Midbrain (tissue), 1 donor: ENCODE data around the gene RPS6KA4.
A peak's percentile ranks its signal among the peaks of the same experiment; 100 is the strongest.

ENCODE experiments used
- DNase-seq: peaks from one replicate; lab custom pipeline; 2025; lab: John Stamatoyannopoulos, UW

The RPS6KA4 gene

GRCh38 chr11:64367931-64368672 lies 9.1 kb downstream of the RPS6KA4 start:
- no peak for DNase-seq

DNA sequence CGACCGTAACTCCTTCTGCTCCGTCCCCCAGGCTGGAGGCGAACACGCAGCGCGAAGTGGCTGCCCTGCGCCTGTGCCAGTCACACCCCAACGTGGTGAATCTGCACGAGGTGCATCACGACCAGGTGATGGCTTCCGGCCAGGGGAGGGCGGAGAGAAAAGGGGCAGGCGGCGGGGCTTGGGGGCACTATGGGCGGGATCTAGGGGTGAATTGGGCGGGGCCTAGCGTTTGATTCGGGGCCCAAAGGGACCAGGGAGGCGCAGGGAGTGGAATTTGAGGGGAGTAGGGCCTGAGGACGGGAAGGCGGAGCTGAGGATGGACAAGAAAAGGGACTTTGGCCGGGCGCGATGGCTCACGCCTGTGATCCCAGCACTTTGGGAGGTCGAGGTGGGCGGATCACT lies 9.7 kb downstream of the RPS6KA4 start:
- DNase-seq: no peak

- DNase-seq: no peak
Measured at GRCh38 chr11:64369440-64370421, 10.8 kb downstream of the RPS6KA4 start.

DNA sequence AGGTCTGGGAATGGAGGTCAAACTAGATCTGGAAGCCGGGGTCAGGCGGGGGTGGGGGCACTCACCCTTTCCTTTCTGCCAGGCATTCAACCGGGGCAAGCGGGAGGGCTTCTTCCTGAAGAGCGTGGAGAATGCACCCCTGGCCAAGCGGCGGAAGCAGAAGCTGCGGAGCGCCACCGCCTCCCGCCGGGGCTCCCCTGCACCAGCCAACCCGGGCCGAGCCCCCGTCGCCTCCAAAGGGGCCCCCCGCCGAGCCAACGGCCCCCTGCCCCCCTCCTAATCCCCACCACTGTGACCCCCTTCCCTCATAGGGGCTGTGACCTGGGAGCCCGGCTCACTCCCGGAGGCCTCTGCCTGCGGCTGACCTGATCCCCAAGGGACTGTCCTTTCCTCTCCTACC lies 12.2 kb downstream of the RPS6KA4 start:
- DNase-seq: no peak

DNA sequence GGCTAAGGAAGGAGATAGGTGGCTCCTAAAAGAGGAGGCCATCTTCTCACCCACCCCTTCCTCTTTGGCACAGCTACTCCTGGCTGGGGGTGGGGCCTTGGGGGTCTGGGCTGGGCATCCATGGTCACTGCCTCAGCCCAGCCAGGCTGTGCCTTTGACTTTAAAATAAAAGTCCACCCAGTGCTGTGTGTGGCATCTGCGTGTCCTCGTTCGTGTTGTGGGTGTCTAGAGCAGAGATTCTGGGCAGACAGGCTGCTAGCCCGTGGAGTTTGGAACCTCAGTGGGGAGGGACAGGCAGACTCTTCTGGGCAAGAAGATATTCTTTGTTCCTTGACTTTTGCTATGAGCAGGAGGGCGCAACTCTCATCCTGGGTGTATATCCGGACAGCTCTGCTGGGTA lies 13.1 kb downstream of the RPS6KA4 start:
- no peak for DNase-seq

DNA sequence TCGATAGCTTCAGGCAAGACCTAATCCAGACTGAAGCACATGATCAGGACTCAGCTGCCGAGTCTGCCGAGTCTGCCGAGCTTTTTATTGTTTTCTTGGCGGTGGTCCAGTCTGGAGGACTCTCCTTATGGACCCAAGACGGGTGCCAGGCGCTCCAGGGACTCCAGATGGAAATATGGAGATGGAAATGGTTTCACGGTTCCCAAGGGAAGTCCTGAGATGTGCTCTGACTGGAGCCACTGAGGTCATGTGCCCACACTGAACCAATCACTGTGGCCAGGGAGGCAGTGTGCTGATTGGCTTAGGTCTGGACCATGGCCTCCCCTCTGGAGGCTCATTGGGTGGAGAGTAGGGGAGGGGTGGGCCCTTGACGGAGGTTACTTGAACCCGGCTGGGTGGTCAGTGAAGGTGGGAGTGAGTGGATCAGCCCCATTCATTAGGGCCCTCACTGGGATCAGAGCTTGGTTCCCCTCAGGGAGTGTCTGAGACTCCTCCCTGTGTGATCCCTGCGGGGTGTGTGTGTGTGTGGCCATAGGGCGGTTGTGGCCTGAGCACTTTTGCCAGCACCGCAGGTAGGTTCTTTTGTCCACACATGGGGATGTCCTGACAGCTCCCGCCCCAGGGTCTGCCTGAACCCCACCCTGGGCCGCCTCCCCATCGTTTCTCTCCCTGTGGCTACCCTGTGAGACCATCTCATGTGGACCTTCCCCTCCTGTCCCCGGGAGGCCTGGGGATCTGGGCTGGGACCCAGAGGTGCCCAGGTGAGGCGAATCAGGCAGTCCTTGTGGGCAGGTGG lies 14.0 kb downstream of the RPS6KA4 start:
- DNase-seq: peak; percentile 61

GRCh38 chr11:64373598-64373974 lies 14.6 kb downstream of the RPS6KA4 start:
- DNase-seq: no peak

DNA sequence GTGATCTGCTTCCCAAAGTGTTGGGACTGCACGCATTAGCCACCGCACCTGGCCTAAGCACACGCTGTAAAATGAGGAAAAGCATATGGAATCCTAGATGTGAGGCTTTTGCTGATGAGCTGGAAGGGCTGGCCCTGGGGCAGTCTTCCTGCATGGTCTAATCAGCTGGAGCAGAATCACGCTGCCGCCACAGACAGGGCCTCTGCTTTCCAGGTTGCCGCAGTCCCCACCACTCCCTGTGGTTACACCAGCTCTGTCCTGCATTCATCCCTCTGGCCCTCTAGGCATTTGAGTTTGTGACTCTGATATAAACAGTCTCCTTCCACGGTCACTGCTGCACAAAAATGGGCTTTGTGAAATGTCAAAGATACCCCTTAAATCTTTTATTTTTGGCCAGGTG lies 17.1 kb downstream of the RPS6KA4 start:
- no peak for DNase-seq

- no peak for DNase-seq
Measured at GRCh38 chr11:64378335-64378880, 19.4 kb downstream of the RPS6KA4 start.

DNA sequence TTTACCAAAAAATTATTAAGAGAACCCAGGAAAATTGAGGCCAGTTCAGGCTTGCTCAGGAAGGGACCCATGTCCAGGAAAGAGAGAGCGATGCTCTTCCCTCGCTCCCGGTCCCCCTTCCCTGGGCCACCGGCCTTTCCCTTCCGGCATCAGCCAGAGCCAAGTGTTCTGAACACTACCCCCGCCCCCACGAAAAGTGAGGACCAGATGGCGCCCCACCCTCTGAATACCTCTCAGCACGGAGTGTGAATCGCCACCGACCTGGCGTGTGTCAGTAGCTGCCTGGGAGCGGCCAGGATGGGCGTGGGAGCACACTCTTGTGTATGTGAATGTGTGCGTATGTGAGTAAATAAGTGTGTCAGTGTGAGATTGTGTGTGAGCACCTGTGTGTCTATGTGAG lies 20.2 kb downstream of the RPS6KA4 start:
- DNase-seq: no peak

DNA sequence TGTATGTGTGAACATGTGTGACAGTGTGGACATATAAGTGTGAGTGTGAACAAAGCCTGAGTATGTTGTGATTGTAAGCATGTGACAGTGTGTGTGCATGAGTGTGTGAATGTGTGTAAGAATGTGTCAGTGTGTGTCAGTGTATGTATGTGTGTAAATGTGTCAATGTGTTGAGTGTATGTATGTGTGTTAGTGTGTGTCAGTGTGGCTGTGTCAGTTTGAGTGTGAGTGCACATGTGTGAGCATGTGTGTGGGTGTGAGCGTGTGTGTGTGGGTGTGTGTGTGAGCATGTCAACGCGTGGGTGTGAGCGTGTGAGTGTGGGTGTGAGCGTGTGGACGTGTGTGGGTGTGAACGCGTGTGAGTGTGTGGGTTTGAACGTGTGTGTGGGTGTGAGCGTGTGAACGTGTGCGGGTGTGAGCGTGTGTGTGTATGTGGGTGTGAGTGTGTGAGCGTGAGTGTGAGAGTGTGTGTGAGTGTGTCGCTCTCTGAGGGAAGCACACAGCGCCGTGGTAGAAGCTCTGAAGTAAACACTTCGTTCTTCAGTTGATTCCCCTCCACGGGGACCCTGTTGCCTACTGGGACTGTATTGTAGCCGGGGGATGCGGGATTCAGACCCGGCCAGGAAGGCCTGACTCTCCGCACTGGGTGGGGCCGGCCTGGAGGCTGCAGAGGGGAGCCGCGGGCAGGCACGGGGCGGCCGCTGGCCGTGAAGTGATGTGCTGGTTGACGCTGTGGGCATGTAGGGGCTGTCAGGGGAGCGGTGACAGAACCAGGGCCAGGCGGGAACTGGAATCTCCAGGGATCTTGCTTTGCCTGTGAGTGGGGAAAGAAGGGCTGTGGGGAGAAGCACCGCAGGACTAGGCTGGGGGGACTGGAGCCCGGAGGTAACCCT lies 21.1 kb downstream of the RPS6KA4 start:
- no peak for DNase-seq

- DNase-seq: no peak
Measured at GRCh38 chr11:64381350-64381749, 22.4 kb downstream of the RPS6KA4 start.

GRCh38 chr11:64382047-64382446 lies 23.1 kb downstream of the RPS6KA4 start:
- DNase-seq: no peak

DNA sequence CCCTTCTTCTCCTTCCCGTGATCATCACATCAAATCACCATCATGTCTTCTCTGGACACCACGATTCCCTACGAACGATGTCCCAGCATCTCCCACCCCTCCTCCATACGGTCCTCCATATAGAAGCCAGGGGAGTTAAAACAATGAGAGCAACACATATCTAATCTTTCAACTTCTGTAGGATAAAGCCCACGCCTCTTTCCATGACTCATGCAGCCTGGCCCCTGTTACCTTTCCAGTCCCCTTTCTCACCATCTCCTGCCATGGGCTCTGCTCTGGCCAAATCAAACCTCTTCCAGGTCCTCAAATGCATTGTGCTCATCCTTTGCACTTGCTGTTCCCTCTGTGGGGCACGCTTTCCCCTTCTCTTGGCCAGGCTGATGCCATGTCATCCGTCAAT lies 23.6 kb downstream of the RPS6KA4 start:
- no peak for DNase-seq

DNA sequence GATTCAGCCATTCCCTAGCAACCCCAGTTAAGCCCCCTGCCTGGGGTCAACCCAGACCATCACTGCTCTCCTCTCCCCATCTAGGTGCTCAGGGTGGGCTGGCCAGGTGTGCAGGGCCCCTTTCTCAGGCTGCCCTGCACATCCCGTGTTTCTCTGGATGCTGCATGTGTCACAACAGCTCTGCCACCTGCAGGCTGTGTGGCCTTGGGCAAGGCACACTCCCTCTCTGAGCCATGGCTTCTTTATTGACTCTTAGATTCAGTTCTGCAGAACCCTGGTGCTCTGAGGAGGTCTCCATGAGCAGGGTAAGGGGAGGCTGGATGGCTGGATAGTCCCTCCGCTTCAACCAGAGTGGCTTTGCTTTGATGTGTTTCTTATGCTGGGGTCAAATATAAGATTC lies 24.6 kb downstream of the RPS6KA4 start:
- DNase-seq: no peak

GRCh38 chr11:64384028-64384737 lies 25.2 kb downstream of the RPS6KA4 start:
- no peak for DNase-seq

GRCh38 chr11:64384981-64385944 lies 26.3 kb downstream of the RPS6KA4 start:
- no peak for DNase-seq

DNA sequence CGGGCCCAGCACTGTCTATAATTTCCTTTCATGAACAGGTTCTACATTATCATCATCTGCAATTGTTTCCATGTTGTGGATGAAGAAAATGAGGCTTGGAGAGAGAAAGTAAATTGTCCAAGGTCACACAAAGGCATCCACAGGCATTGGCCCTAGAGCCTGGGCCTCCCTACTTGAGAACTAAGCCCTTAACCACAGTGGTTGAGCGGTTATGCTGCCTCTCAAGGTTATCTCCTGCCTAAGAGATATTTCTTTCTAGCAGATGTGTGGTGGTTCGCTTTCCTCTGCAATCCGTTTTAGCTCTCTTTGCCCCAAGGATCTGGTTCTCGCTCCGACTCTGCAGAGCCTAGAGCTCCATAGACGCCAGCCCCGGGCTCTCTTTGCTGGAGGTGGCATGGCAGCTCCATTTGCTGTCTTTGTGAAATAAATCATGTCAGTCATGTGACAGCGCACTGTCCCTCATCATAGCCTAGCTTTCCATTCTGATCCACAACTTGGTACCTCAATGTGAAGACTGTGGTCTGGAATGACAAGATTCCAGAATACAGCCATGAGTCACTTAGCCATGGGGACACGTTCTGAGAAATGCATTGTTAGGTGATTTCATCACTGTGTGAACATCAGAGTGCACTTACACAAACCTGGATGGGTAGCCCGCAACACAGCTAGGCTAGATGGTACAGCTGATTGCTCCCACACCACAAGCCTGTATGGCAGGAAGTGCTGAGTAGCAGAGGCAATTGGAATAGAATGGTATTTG lies 27.2 kb downstream of the RPS6KA4 start:
- DNase-seq: no peak
